ENCODE measurements around the gene SPACA7.

- TF ChIP-seq CTCF (IDR thresholded peaks at IDR 0.05; ENCODE audit: insufficient read depth, low read length, poor library complexity, severe bottlenecking) (no peak), EZH2phosphoT487 (conservative IDR thresholded peaks at IDR 0.05; ENCODE audit: low read length) (no peak)
Measured at GRCh38 chr13:112435973-112436372, 59.8 kb downstream of the SPACA7 start.

All from SU-DHL-6 (cell line).